COR-L47 (cell line): Measurements from ENCODE around the gene TPK1.
"Not testable (repeated sequence)": the region's sequence is repeated elsewhere in the genome, so short reads cannot be mapped to it uniquely, and the experiment has no call there.

Experiments used
- DNase-seq: peaks from one replicate; lab custom pipeline; 2025; lab: John Stamatoyannopoulos, UW

The TPK1 gene

DNA sequence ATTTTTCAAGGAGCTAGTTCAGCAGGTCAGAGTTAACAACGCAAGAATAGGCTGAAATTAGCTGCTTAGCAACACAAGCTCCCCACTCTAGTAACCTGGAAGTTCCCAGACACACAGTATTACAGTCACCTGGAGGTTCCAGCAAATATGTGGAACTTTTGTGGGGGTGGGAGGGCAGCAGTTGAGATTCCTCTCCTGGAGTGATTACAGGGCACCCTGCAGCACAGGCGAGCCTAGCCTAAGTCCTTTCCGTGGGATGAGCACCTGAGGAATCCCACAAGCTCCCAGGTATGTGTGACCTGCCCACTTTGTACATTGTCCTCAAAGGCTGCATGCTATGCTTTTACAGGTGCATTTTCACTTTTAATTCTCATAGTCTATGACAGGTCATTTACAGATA, 13.6 kb downstream of the TPK1 start:
- no peak for DNase-seq

GRCh38 chr7:144821067-144821466, 14.8 kb downstream of the TPK1 start:
- DNase-seq = no peak

DNA sequence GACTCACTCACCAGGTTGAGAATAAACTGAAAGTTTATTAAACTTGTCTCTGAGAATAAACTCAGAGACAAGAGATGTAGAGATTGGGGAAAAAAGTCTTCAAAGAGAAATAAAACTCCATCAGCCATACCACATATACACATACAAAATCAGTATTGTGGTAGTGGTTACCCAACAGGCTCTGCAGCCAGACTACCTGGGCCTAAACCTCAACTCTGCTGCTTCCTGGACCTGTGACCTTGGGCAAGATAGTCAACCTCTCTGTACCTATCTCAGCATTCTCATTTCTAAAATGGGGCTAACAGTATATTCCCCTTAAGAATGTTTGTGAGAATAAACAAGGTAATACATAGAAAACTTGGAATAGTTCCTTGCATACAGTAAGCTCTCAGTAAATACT, 15.3 kb downstream of the TPK1 start:
- no peak for DNase-seq

DNA sequence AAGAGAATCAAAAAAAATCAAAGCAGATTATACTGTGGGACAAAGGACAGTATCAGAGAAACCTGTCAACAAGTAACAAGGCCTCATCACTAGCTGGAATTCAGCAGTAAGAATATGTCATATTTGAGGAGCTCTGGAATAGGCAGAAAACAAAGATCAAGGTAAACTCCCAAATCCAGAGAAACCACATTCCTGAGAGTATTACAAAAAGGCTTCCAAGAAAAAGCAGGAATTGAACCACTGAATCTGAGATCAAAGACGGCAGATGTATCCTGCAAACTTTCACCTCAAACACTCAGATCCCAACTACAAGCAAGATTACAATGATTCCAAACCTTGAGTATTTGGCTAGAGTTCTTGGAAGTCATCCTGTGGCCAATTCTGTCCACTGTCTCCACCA, 16.3 kb downstream of the TPK1 start:
- DNase-seq = no peak

- no peak for DNase-seq
Observed at GRCh38 chr7:144818511-144818910, 17.3 kb downstream of the TPK1 start.

DNA sequence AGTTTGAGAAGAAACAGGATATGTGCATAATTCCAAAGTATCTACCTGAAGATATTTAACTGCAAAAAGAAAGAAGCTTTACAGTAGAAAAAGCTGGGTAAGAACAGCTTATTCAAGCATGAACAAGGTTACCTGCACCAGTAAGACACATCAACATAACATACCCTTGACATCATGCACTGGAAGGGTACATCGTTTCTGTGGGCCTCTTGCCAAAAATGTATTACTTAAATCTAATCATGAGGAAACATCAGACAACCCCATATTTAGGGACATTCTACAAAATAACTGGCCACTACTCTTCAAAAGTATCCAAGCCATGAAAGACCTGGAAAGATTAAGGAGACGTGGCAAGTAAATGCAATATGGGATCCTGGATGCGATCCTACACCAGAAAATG, 18.9 kb downstream of the TPK1 start:
- DNase-seq = no peak

DNA sequence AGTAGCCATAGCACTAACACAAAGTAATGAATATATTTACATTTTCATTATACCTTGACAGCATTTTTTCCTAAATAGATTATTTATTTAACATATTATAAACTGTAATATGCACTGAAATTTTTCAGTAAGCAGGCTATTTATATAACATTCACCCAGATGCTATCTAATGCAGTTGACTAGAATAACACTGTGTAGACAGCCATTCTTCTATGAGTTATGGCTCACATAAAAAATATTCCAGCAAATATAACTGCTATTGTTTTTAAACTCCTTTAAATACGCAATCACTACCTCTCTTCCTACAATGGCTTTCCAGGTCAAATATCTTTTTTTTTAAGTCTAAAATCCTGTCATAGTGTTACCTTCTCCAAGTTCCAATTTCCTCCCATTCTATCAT, 21.6 kb downstream of the TPK1 start:
- no peak for DNase-seq

GRCh38 chr7:144812379-144813283, 23.2 kb downstream of the TPK1 start:
- DNase-seq = no peak

DNA sequence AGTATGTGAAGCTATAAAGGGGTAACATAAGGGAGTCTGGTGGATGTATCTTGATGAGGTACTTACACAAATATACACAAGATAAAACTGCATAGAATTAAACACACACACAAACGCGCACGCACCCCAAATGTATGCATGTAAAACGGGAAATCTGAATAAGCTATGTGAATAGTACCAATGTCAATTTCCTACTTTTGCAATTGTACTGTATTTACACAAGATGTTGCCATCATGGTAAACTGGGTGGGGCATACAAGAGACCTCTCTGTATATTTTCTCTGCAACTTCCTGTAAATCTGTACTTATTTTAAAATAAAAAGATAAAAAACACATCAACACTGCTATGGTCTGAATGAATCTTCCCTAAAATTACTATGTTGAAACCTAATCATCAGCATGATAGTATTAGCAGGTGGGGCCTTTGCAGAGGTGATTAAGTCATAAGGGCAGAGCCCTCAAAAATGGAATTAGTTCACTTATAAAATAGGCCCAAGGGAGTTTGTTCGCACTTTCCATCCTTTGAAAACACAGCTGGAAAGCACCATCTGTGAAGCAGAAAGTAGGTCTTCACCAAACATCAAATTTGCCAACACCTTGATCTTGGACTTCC, 30.1 kb downstream of the TPK1 start:
- DNase-seq = no peak

- DNase-seq = not testable (repeated sequence)
Observed at GRCh38 chr7:144800678-144801436, 35.0 kb downstream of the TPK1 start.

DNA sequence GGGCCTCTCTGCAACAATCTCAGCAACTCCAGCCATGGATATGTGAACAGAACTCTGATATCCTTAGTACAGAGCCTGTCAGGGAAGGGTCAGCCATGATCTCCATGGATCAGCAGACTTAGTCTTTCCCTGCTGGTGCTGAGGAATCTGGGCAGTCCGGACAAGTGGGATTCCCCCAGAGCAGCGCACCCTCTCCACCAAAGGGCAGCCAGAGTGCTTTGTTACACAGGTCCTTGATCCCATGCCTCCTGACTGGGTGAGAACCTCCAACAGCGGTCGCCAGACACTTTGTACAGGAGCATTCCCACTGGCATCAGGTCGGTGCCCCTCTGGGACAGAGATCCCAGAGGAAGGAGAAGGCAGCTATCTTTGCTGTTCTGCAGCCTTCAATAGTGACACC, 38.9 kb downstream of the TPK1 start:
- no peak for DNase-seq

DNA sequence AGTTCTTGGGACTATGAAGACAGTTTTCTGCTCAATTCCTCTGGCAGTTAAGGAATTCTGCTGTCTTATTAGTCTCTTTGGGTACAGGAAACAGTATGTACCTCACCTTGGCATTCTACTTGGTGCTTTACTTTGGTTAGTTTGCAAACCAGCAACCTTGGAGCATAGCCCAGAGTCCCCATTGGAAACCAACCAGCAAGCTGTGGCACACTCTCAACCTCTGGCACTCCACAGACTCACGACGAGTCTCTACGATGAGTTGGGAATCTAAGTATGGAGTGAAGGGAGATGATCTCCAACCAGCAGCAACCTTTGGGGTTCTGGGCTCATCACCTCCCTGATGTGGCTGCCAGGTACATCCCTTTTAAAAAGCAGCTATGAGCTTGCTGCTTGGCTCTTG, 43.8 kb downstream of the TPK1 start:
- DNase-seq = no peak

DNA sequence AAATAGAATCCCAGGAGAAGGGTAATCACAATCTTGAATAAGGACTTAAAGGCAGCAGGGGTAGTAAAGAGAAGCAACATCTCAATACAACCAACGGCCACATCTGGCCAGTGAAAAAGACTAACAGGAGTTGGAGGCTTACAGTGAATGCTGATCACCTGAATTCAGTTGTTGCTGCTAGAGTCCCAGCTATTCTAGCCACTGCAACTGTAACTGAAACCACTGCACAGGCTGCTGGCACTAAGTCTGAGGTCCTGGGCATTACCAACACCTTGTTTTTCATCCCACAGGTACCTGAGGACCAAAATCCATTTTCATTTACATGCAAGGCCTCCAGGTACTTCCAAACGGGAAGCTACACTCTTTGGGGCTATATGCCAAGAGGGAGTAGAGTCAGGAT, 44.4 kb downstream of the TPK1 start:
- DNase-seq = no peak

DNA sequence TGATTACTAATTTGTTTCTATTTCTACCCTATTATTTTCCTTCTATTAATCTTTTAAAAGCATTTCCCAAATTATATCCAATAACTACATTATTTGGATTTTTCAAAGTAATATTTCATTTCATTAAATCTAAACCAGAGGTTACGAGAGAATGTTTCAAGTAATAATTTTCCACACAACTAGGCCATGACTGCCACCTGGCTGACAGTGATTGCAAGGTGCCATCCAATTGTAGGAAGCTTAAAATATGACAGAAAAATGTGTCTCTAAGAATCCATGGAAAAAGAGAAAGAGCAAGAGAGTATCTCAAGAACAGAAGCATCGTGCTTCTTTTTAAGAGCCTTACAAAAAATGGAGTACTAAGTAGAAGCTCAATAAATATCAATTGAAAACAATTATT, 48.7 kb downstream of the TPK1 start:
- DNase-seq = peak; percentile 1

DNA sequence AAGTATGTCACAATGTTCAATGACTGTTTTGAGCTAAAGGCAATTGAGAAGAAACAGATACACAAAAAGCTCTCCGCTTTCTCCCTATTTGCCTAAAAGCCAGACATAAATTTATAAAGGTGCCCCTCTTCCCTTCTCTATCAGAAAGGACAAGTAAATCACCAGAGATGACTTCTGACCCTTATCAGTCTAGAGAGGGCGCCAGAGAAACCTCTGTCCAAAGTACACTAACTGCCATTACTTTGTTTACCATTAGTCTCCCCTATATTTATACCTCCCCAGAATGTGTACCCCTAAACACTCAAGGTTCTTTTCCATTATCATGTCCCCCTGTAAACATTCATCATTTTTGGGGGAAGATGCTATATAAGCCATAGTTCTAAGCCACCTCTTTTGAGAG, 49.3 kb downstream of the TPK1 start:
- no peak for DNase-seq

DNA sequence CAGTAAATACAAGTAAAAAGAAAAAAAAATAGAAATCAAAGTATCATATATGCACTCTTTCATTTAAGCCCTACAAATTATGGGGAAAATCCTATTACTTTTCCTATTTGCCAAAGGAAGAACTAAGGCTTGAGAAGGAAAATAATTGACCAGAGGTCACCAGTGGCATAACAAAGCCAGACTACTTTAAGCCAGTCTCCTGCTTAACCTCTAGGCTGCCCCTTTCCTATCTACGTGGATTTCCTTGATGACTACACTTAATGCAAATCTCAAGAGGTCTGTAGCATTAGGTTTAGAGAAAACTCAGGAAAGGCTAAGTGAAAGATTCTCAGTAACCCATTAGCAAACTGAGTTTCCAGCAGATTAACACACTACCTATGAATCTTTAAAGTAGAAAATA, 49.8 kb downstream of the TPK1 start:
- no peak for DNase-seq

- DNase-seq = no peak
Observed at GRCh38 chr7:144785521-144785920, 50.3 kb downstream of the TPK1 start.

DNA sequence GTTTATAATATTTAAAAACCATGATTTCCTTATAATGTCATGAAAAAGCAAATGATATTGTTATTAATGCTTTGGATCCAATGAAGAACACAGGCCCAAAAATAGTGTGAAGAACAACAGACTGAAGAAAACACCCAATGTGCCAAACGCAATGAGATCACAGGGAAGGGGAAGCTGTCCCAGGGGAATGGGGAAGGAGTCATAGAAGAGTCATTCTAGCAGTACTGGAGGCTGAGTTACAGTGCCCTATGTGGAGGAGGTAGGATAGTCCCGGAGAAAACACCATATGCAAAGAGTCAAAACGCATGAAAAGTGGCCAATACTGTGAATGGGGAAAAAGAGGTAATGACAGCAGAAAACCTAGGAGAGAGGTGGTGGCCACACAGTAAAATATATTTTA, 50.9 kb downstream of the TPK1 start:
- DNase-seq = no peak

- no peak for DNase-seq
Observed at GRCh38 chr7:144784441-144784840, 51.4 kb downstream of the TPK1 start.

DNA sequence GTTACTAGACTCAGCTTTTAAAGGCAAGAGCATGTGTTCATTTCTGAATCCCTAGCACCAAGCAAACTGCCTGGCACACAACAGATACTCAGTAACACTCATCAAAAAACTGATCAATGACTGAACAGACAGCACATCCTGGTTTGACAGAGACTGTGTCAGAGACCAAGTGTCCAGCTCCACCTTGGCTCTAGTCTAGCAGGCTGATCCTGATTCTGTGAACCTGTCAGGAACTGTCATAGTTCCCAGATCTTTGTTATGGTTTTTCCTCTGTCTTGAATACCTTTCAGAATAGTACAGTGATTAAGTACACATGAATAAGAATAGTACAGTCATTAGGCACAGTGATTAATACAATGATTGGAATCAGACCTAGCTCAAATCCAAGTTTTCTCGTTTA, 53.0 kb downstream of the TPK1 start:
- DNase-seq = no peak

DNA sequence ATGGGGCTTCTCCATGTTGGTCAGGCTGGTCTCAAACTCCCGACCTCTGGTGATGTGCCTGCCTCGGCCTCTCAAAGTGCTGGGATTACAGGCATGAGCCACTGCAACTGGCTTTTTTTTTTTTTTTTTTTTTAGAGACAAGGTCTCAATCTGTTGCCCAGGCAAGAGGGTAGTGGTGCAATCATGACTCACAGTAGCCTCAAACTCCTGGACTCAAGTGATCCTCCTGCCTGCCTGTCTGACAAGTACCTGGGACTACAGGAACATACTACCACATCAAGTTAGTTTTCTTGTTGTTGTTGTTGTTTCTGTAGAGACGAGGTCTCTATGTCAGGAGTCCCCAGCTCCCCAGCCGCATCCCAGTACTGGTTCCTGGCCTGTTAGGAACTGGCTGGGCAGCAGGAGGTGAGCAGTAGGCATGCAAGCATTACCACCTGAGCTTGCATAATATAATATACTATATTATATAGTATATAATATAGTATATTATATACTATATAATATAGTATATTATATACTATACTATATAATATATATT, 55.7 kb downstream of the TPK1 start:
- no peak for DNase-seq

DNA sequence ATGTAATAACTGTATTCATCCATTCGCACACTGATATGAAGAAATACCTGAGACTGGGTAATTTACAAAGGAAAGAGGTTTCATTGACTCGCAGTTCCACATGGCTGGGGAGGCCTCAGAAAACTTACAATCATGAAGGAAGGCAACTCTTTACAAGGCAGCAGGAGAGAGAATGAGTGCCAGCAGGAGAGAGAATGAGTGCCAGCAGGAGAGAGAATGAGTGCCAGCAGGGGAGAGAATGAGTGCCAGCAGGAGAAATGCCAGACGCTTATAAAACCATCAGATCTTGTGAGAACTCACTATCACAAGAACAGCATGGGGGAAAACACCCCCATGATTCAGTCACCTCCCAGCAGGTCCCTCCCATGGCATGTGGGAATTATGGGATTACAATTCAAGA, 58.0 kb downstream of the TPK1 start:
- not testable (repeated sequence) for DNase-seq
